ENCODE measurements around the gene WASF2.

The WASF2 gene

DNA sequence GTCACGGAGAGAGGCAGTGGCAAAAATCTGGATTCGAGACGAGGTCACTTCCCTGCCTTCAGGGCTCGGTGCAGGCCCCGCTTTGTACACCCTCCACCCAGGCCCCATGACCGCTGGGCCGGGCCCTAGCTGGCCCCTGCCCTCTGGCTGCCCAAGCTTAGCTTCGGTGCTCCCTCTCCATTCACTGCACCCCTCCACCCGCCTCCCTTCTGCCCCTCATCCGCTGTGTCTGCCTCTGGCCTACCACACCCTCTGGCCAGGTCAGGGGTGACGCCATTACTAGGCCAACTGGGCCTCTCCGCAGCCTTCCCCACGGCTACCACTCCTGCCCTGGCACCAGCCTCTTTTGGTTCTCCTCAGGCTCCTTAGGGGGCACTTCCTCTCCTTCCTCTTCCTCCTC is 106.3 kb downstream of the WASF2 start:
- TF ChIP-seq, protein P1, sequence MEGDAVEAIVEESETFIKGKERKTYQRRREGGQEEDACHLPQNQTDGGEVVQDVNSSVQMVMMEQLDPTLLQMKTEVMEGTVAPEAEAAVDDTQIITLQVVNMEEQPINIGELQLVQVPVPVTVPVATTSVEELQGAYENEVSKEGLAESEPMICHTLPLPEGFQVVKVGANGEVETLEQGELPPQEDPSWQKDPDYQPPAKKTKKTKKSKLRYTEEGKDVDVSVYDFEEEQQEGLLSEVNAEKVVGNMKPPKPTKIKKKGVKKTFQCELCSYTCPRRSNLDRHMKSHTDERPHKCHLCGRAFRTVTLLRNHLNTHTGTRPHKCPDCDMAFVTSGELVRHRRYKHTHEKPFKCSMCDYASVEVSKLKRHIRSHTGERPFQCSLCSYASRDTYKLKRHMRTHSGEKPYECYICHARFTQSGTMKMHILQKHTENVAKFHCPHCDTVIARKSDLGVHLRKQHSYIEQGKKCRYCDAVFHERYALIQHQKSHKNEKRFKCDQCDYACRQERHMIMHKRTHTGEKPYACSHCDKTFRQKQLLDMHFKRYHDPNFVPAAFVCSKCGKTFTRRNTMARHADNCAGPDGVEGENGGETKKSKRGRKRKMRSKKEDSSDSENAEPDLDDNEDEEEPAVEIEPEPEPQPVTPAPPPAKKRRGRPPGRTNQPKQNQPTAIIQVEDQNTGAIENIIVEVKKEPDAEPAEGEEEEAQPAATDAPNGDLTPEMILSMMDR (IDR thresholded peaks at IDR 0.05; ENCODE audit: insufficient read depth, low read depth, low read length, missing control alignments) = no peak
- H3K4me3 ChIP-seq (ENCODE audit: low read length) = no peak overlapping the region
- DNase-seq (ENCODE audit: low read depth) = no peak

DNA sequence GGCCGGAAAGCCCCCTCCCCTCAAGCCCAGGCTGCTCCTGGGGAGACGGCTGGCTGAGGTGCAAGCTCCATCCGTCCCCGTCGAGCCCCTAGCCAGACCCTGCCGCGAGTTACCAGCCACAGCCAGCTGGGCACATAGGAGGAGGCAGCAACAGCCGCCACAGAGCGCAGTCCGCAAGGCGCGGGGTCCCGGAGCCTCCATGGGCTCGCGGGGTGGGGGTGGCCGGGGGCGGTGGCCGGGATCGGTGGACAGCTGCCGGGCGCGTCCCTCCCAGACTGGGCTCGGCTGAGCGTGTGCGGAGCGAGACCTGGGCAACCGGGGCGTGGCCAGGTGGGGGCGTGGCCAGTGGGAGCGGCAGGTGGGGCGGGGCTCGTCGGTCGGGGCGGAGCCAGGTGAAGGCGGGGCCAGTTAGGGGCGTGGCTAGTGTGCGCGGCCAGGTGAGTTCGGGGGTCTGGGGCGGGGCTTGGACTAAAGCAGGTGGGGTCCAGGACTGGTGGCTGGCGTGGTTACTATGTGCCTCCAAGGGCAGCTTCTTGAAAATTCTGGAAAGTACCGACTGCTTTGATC is 106.8 kb downstream of the WASF2 start, which contains the start of gene CD164L2:
Gene CD164L2 (minus strand): TSS at position 295 of the 567 bp plus-strand sequence. CDS start 94 bp downstream, at position 201.
- H3K4me3 ChIP-seq (ENCODE audit: low read length) = peak within 1 kb of the TSS; percentile 61
- TF ChIP-seq, protein P1 (IDR thresholded peaks at IDR 0.05; ENCODE audit: insufficient read depth, low read depth, low read length, missing control alignments) = no peak
- peak; percentile 79 for DNase-seq (ENCODE audit: low read depth)

DNA sequence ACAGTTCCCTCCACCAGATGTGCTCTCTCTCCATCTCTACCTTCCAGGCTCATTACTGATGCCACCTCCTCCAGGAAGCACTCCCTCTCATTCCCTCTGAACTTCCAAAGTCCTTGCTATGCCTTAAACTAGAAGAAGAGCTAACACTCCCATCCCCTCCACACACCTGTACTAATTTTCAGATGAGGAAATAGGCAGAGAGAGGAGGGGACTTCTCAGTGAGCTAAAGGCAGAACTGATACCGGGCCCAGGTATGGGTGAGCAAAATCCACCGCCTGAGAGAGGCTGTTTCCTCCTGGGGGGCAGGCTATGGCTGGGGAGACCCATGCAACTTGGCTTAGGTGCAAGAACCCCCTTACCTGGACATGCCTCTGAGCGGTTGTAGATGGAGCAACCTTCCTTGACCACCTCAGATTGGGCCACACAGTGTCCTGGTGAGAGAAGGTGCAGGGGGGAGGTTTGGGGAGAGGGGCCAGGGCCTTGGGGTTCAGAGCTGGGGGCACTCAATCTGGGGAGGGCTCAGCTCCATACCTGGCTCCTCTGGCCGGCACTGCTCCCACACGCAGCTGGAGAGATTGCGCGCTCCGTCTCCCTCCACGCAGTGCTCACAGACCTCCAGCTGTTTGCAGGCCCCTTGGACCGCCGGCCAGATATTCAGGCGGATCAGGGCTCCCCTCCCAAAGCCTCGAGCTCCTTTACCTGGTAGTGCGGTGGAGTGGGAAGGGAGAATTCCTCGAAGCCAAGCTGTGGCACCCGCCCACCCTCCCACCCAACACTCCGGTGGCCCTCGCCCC is 107.8 kb downstream of the WASF2 start:
- H3K4me3 ChIP-seq (ENCODE audit: low read length) = peak overlapping the region; percentile 61
- DNase-seq (ENCODE audit: low read depth) = no peak
- TF ChIP-seq, protein P1 (IDR thresholded peaks at IDR 0.05; ENCODE audit: insufficient read depth, low read depth, low read length, missing control alignments) = no peak

DNA sequence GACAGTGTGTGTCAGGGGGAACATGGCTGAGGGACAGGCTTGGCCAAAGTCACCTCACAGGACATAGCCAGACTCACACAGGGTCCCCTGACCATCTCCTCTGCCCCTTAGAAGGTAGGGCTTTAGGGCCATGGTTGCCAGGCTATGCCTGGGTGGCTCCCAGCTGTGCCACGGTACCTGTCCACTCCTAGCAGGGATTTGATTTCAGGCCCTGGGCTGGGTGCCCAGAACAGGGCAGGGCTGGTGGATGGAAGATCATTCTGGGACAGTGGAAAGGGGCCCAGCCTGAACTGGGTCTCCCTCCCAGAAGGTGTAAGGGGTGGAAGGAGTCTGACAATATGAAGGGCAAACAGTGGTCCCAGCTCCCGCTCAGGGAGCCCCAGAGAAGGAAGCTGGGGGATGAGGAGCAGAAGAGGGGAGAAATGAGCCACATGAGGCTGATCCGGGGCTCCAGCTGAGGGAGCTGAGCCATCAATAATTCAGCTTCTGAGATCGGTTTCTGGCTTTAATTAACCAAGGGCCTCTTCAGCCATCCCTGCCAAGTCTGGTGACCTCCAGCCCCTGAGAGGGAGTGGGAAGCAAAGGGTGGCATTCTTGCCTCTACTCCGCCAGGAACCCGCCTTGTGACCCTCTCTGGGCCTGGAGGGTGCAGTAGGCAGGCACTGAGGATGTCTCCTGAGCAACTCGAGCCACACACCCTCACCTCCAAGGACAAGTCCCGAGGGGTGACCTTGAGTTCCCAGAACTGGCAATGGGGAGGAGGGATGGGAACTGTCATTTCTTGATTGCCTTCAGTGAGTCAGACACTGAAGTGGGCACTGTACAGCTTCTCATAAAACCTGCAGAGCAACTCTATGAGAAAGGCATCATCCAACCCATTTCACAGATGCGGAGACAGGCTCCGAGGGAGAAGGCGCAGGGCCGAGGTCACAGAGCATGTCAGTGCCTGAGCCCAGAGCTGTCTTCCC is 108.9 kb downstream of the WASF2 start:
- TF ChIP-seq, protein P1 (IDR thresholded peaks at IDR 0.05; ENCODE audit: insufficient read depth, low read depth, low read length, missing control alignments) = no peak
- no peak overlapping the region for H3K4me3 ChIP-seq (ENCODE audit: low read length)
- no peak for DNase-seq (ENCODE audit: low read depth)

DNA sequence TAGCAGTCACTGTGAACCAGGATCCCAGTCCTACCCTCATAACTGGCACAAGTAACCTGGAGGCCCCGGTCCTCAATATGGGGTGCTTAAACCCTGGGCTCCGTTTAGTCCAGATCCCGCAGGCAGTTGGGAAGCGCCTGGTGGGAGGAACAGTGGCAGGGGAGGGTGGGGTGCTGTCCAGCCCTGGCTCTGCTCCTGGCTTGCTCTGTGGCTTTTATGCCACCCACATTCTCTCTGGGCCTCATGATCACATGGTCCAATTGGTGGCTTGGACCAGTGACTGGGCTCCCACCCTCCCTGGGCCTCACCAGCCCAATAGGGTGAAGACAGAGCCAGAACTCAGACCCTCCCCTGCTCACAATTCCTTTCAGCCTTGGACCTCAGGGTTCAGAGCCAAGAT is 109.7 kb downstream of the WASF2 start:
- no peak overlapping the region for H3K4me3 ChIP-seq (ENCODE audit: low read length)
- TF ChIP-seq, protein P1 (IDR thresholded peaks at IDR 0.05; ENCODE audit: insufficient read depth, low read depth, low read length, missing control alignments) = no peak
- no peak for DNase-seq (ENCODE audit: low read depth)

DNA sequence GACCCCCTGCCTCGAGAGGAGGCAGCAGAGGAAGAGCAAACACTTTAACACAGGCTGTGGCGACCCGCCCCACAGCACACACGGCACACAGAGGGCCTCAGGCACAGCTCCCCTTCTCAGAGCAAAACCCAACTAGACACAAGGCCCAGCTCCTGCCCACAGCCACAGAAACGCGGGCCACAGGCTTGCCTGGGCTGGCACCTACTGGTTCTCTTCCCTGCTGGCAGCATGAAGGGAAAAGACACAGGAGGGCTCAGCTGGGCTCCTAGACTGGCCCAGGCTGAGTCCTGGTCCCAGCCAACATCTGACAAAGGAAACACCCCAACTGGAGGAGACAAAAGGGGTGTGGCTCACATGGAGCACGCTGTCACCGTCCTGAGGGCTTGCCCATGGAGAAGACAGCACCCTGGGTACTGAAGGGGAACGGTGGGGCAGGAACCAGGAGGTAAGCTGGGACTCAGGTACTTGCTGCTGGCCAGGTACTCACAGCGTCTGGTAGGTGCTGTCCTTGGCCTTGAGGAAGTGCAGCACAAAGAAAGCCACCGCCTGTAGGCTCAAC is 110.3 kb downstream of the WASF2 start:
- TF ChIP-seq, protein P1 (IDR thresholded peaks at IDR 0.05; ENCODE audit: insufficient read depth, low read depth, low read length, missing control alignments) = peak; percentile 29
- peak; percentile 38 for DNase-seq (ENCODE audit: low read depth)
- H3K4me3 ChIP-seq (ENCODE audit: low read length) = no peak overlapping the region
